ENCODE results near the gene RAB29. TPM values are rescaled to one million over a fixed set of nuclear protein-coding genes. Genes with fewer than 3 reads are reported as not detected.

Gene RAB29
- total RNA-seq, 1 experiment from 2014 or later: 11.0 TPM

GRCh38 chr1:205719015-205719414 lies 56.3 kb downstream of the RAB29 start:
- POLR2A ChIA-PET: no interaction called here
- no peak overlapping the region for H3K4me3 Mint-ChIP-seq
- no peaks in the 10 kb centered on the region for H3K27me3 Mint-ChIP-seq (ENCODE audit: low read depth)
- ATAC-seq (no peak), DNase-seq (ENCODE audit: low spot score) (no peak)
- peaks cover 63% of the 10 kb centered on the region for H3K36me3 Mint-ChIP-seq
- no peak overlapping the region for H3K27ac Mint-ChIP-seq
- TF ChIP-seq, protein P1, sequence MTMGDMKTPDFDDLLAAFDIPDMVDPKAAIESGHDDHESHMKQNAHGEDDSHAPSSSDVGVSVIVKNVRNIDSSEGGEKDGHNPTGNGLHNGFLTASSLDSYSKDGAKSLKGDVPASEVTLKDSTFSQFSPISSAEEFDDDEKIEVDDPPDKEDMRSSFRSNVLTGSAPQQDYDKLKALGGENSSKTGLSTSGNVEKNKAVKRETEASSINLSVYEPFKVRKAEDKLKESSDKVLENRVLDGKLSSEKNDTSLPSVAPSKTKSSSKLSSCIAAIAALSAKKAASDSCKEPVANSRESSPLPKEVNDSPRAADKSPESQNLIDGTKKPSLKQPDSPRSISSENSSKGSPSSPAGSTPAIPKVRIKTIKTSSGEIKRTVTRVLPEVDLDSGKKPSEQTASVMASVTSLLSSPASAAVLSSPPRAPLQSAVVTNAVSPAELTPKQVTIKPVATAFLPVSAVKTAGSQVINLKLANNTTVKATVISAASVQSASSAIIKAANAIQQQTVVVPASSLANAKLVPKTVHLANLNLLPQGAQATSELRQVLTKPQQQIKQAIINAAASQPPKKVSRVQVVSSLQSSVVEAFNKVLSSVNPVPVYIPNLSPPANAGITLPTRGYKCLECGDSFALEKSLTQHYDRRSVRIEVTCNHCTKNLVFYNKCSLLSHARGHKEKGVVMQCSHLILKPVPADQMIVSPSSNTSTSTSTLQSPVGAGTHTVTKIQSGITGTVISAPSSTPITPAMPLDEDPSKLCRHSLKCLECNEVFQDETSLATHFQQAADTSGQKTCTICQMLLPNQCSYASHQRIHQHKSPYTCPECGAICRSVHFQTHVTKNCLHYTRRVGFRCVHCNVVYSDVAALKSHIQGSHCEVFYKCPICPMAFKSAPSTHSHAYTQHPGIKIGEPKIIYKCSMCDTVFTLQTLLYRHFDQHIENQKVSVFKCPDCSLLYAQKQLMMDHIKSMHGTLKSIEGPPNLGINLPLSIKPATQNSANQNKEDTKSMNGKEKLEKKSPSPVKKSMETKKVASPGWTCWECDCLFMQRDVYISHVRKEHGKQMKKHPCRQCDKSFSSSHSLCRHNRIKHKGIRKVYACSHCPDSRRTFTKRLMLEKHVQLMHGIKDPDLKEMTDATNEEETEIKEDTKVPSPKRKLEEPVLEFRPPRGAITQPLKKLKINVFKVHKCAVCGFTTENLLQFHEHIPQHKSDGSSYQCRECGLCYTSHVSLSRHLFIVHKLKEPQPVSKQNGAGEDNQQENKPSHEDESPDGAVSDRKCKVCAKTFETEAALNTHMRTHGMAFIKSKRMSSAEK (CRISPR knock-in tag; IDR thresholded peaks at IDR 0.05; ENCODE audit: borderline replicate concordance): no peak
- TF ChIP-seq ZNF671 (CRISPR knock-in tag; IDR thresholded peaks at IDR 0.05) (no peak), RELA (CRISPR knock-in tag; IDR thresholded peaks at IDR 0.05; ENCODE audit: borderline replicate concordance) (no peak), NR3C1 (CRISPR knock-in tag; conservative IDR thresholded peaks at IDR 0.05; ENCODE audit: low read depth) (no peak), CDX4 (CRISPR knock-in tag; IDR thresholded peaks at IDR 0.05; ENCODE audit: borderline replicate concordance) (no peak), TCF7 (CRISPR knock-in tag; IDR thresholded peaks at IDR 0.05; ENCODE audit: low read depth) (no peak), NR1H2 (CRISPR knock-in tag; IDR thresholded peaks at IDR 0.05) (no peak), SOX15 (CRISPR knock-in tag; IDR thresholded peaks at IDR 0.05) (no peak), ZNF396 (CRISPR knock-in tag; IDR thresholded peaks at IDR 0.05; ENCODE audit: borderline replicate concordance) (no peak)
- TF ChIP-seq, protein P2, sequence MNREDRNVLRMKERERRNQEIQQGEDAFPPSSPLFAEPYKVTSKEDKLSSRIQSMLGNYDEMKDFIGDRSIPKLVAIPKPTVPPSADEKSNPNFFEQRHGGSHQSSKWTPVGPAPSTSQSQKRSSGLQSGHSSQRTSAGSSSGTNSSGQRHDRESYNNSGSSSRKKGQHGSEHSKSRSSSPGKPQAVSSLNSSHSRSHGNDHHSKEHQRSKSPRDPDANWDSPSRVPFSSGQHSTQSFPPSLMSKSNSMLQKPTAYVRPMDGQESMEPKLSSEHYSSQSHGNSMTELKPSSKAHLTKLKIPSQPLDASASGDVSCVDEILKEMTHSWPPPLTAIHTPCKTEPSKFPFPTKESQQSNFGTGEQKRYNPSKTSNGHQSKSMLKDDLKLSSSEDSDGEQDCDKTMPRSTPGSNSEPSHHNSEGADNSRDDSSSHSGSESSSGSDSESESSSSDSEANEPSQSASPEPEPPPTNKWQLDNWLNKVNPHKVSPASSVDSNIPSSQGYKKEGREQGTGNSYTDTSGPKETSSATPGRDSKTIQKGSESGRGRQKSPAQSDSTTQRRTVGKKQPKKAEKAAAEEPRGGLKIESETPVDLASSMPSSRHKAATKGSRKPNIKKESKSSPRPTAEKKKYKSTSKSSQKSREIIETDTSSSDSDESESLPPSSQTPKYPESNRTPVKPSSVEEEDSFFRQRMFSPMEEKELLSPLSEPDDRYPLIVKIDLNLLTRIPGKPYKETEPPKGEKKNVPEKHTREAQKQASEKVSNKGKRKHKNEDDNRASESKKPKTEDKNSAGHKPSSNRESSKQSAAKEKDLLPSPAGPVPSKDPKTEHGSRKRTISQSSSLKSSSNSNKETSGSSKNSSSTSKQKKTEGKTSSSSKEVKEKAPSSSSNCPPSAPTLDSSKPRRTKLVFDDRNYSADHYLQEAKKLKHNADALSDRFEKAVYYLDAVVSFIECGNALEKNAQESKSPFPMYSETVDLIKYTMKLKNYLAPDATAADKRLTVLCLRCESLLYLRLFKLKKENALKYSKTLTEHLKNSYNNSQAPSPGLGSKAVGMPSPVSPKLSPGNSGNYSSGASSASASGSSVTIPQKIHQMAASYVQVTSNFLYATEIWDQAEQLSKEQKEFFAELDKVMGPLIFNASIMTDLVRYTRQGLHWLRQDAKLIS (CRISPR knock-in tag; IDR thresholded peaks at IDR 0.05; ENCODE audit: borderline replicate concordance): no peak
- TF ChIP-seq, protein P3, sequence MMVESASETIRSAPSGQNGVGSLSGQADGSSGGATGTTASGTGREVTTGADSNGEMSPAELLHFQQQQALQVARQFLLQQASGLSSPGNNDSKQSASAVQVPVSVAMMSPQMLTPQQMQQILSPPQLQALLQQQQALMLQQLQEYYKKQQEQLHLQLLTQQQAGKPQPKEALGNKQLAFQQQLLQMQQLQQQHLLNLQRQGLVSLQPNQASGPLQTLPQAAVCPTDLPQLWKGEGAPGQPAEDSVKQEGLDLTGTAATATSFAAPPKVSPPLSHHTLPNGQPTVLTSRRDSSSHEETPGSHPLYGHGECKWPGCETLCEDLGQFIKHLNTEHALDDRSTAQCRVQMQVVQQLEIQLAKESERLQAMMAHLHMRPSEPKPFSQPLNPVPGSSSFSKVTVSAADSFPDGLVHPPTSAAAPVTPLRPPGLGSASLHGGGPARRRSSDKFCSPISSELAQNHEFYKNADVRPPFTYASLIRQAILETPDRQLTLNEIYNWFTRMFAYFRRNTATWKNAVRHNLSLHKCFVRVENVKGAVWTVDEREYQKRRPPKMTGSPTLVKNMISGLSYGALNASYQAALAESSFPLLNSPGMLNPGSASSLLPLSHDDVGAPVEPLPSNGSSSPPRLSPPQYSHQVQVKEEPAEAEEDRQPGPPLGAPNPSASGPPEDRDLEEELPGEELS (CRISPR knock-in tag; IDR thresholded peaks at IDR 0.05): no peak
- CTCF ChIA-PET: no interaction called here
- no peaks in the 10 kb centered on the region for H3K9me3 Mint-ChIP-seq
- H3K4me1 Mint-ChIP-seq: peaks cover 29% of the 10 kb centered on the region

Other genes starting within 250 kb of the RAB29 start
- 34.4 to 39.0 TPM (median 37.5 TPM) in 3 replicates for gene ELK4, start 143.5 kb downstream of the RAB29 start, total RNA-seq (2021)
- 14.8 to 15.2 TPM (median 15.0 TPM) in 3 replicates for gene SLC45A3, start 95.0 kb downstream of the RAB29 start, total RNA-seq (2021)
- gene NUCKS1, start 25.3 kb downstream of the RAB29 start, total RNA-seq (2021): 401 to 414 TPM (median 403 TPM) in 3 replicates
- 30.4 to 32.8 TPM (median 31.9 TPM) in 3 replicates for gene SLC41A1, start 37.7 kb upstream of the RAB29 start, total RNA-seq (2021)
- gene PM20D1, start 74.7 kb upstream of the RAB29 start, total RNA-seq (2021): 0.23 to 0.37 TPM (median 0.32 TPM) in 3 replicates
- 0.05 to 0.15 TPM in 2 of 3 replicates, not detected in the other for gene SLC26A9, start 168.0 kb upstream of the RAB29 start, total RNA-seq (2021)
- not detected in 3 replicates for gene RAB7B, start 227.9 kb upstream of the RAB29 start, total RNA-seq (2021)
- gene CTSE, start 248.4 kb upstream of the RAB29 start, total RNA-seq (2021): 0.09 to 0.17 TPM in 2 of 3 replicates, not detected in the other

All from WTC11 (cell line).